Upper lobe of left lung (tissue), 4 donors: ENCODE measurements around the gene MBOAT7.

ENCODE experiments used
- EP300 ChIP-seq, 4 donors: sonication (generic); formaldehyde crosslinking; IDR thresholded peaks; one replicate each; pipeline ENCODE4 v1.5.1; 2017; ENCODE audit warnings: antibody characterized with exemption in 4 of 4, control low read depth in 2 of 4
- POLR2A ChIP-seq, 4 donors: fragments of 450-650 bp; IDR thresholded peaks; one replicate each; pipeline ENCODE4 v1.5.1; 2016 to 2017; ENCODE audit warnings: antibody characterized with exemption in 4 of 4, mild to moderate bottlenecking in 2 of 4
- POLR2AphosphoS5 ChIP-seq, 2 donors: sonication (generic); formaldehyde crosslinking; IDR thresholded peaks; one replicate each; pipeline ENCODE4 v1.5.1; 2017; ENCODE audit warnings: antibody characterized with exemption in 2 of 2
- TF ChIP-seq, protein P1 (sequence below), 6 experiments: fragments of 450-650 bp in 4 of 6; fragments of 200-600 bp in 2 of 6; sonication (generic) in 2 of 6; IDR thresholded peaks; one replicate each; pipeline ENCODE4 v1.5.1; 2016 to 2019; ENCODE audit warnings: antibody characterized with exemption in 6 of 6

DNA sequence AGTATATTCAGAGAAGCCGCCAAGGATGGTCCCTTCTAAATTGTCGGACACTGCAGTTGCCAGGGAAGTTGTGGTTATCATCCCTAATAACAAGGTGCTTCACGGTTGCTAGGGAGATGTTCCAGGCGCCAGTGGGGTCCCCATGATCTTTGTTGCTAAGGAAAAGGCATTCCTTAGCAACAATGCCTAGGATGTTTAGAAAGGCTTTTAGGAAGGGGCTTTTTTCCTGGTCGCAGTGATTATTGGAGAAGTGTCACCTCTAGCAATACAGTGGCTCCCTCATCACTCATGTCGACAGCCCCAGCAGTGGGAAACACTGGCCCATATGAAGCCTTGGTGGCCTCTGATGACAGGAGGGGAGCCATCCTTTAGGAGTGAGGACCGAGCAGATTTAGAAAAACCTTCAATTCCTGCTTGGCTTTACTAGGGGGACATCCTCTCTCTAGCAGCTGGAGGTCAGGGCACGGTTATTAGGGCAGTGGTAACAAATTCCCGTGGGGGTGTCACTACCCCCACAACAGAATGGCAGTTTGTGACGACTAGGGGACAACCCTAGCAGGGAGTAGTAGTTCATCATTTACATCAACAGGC lies 10.0 kb downstream of the MBOAT7 start:
- TF ChIP-seq, protein P1, sequence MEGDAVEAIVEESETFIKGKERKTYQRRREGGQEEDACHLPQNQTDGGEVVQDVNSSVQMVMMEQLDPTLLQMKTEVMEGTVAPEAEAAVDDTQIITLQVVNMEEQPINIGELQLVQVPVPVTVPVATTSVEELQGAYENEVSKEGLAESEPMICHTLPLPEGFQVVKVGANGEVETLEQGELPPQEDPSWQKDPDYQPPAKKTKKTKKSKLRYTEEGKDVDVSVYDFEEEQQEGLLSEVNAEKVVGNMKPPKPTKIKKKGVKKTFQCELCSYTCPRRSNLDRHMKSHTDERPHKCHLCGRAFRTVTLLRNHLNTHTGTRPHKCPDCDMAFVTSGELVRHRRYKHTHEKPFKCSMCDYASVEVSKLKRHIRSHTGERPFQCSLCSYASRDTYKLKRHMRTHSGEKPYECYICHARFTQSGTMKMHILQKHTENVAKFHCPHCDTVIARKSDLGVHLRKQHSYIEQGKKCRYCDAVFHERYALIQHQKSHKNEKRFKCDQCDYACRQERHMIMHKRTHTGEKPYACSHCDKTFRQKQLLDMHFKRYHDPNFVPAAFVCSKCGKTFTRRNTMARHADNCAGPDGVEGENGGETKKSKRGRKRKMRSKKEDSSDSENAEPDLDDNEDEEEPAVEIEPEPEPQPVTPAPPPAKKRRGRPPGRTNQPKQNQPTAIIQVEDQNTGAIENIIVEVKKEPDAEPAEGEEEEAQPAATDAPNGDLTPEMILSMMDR (IDR thresholded peaks at IDR 0.05): no peak
- TF ChIP-seq POLR2AphosphoS5 (IDR thresholded peaks at IDR 0.05): no peak
- TF ChIP-seq POLR2A (IDR thresholded peaks at IDR 0.05): no peak
- TF ChIP-seq EP300 (IDR thresholded peaks at IDR 0.05): no peak
